ENCODE data around the gene HRH1.
"Not testable (repeated sequence)": the region's sequence is repeated elsewhere in the genome, so short reads cannot be mapped to it uniquely, and the experiment has no call there.

Gene HRH1

GRCh38 chr3:11173828-11174465 is 19.7 kb downstream of the HRH1 start:
- no peak for DNase-seq

GRCh38 chr3:11178421-11178820 is 24.1 kb downstream of the HRH1 start:
- no peak for DNase-seq

- DNase-seq = not testable (repeated sequence)
These were observed 30.2 kb downstream of the HRH1 start for GRCh38 chr3:11184328-11184969.

GRCh38 chr3:11185144-11185543 is 30.9 kb downstream of the HRH1 start:
- no peak for DNase-seq

- DNase-seq = no peak
These were observed 31.4 kb downstream of the HRH1 start for GRCh38 chr3:11185564-11186317.

GRCh38 chr3:11186318-11186692 is 32.0 kb downstream of the HRH1 start:
- DNase-seq = no peak

- DNase-seq = no peak
These were observed 32.5 kb downstream of the HRH1 start for GRCh38 chr3:11186771-11187191.

GRCh38 chr3:11187681-11188080 is 33.4 kb downstream of the HRH1 start:
- DNase-seq = no peak

GRCh38 chr3:11188231-11188630 is 33.9 kb downstream of the HRH1 start:
- DNase-seq = no peak

- no peak for DNase-seq
These were observed 40.9 kb downstream of the HRH1 start for GRCh38 chr3:11195201-11195600.

GRCh38 chr3:11195721-11196332 is 41.5 kb downstream of the HRH1 start:
- DNase-seq = no peak

GRCh38 chr3:11197484-11197883 is 43.2 kb downstream of the HRH1 start:
- DNase-seq = no peak

- DNase-seq = no peak
These were observed 43.8 kb downstream of the HRH1 start for GRCh38 chr3:11198070-11198469.

GRCh38 chr3:11198495-11198894 is 44.2 kb downstream of the HRH1 start:
- no peak for DNase-seq

- no peak for DNase-seq
These were observed 45.9 kb downstream of the HRH1 start for GRCh38 chr3:11199902-11200845.

GRCh38 chr3:11201251-11202019 is 47.1 kb downstream of the HRH1 start:
- DNase-seq = no peak

GRCh38 chr3:11203961-11204360 is 49.7 kb downstream of the HRH1 start:
- no peak for DNase-seq

GRCh38 chr3:11204697-11205348 is 50.5 kb downstream of the HRH1 start:
- DNase-seq = no peak

GRCh38 chr3:11205881-11206280 is 51.6 kb downstream of the HRH1 start:
- not testable (repeated sequence) for DNase-seq

GRCh38 chr3:11206316-11206715 is 52.0 kb downstream of the HRH1 start:
- no peak for DNase-seq

GRCh38 chr3:11206953-11207352 is 52.7 kb downstream of the HRH1 start:
- DNase-seq = no peak
